Prostate gland (tissue), 2 donors: Measurements from ENCODE around the gene DHX35. TPM values are rescaled to one million over a fixed set of nuclear protein-coding genes. Genes with fewer than 3 reads are reported as not detected.

ENCODE experiments used
- DNase-seq: peaks from one replicate; pipeline ENCODE4 v3.0.0-alpha.2; 2019; ENCODE audit warnings: low spot score
- H3K27ac ChIP-seq, 2 donors: fragments of 200-600 bp; sonication (generic); 2 replicates each; pipeline ENCODE4 v1.5.1; 2017 to 2019
- H3K27me3 ChIP-seq: fragments of 200-600 bp; sonication (generic); replicated peaks from 2 replicates; pipeline ENCODE4 v1.5.1; 2019; ENCODE audit not compliant: insufficient read depth
- H3K36me3 ChIP-seq, 2 donors: fragments of 200-600 bp; sonication (generic); 1 replicate in 1 of 2; 2 replicates in 1 of 2; pipeline versions ENCODE4 v1.5.1 to v1.8.1; 2017 to 2019
- H3K4me1 ChIP-seq: fragments of 200-600 bp; sonication (generic); replicated peaks from 2 replicates; pipeline ENCODE4 v1.5.1; 2019
- H3K4me3 ChIP-seq, 2 donors: fragments of 200-600 bp; sonication (generic); 2 replicates each; pipeline ENCODE4 v1.5.1; 2017 to 2019
- H3K9me3 ChIP-seq: fragments of 200-600 bp; sonication (generic); 2 replicates; pipeline ENCODE4 v1.5.1; 2017
- CTCF ChIP-seq, 4 experiments: fragments of 200-600 bp in 2 of 4; fragments of 450-650 bp in 2 of 4; sonication (generic) in 2 of 4; IDR thresholded peaks; 1 replicate in 3 of 4; 2 replicates in 1 of 4; pipeline ENCODE4 v1.5.1; 2016 to 2019; ENCODE audit warnings: antibody characterized with exemption in 4 of 4, mild to moderate bottlenecking in 2 of 4, moderate library complexity in 2 of 4
- POLR2A ChIP-seq: fragments of 450-650 bp; IDR thresholded peaks from one replicate; pipeline ENCODE4 v1.6.1; 2016; ENCODE audit warnings: antibody characterized with exemption, mild to moderate bottlenecking
- POLR2AphosphoS5 ChIP-seq: sonication (generic); formaldehyde crosslinking; IDR thresholded peaks from one replicate; pipeline ENCODE4 v1.6.1; 2017; ENCODE audit warnings: antibody characterized with exemption
- WGBS: methylation state at CpG from one replicate; pipeline ENCODE4 v1.1.5; 2018; 5-methylcytosine and 5-hydroxymethylcytosine counted together
- intact Hi-C: fragments of 100-400 bp; cut with DNase I; formaldehyde crosslinking; loops from one replicate; pipeline ENCODE4 v1.14.2; 2022
- total RNA-seq, 2 donors: library from RNA; depleted of rRNA; stranded (reverse); fragments of >200 nt; gene quantifications; one replicate each; pipeline ENCODE4 v1.1.0, GENCODE V29; 2016

The DHX35 gene
- total RNA-seq, 2 donors from 2014 or later = 12.8 to 15.6 TPM

- intact Hi-C loops = no loop called here
- Histone ChIP-seq H3K27ac (no peak overlapping the region), H3K36me3 (peaks cover 0 to 5% of the 10 kb centered on the region in 2 donors), H3K4me3 (no peak overlapping the region), H3K4me1 (no peaks in the 10 kb centered on the region), H3K27me3 (no peaks in the 10 kb centered on the region), H3K9me3 (no peaks in the 10 kb centered on the region)
- 91% methylated on average over 3 of the region's 3 CpGs for WGBS
- TF ChIP-seq POLR2AphosphoS5 (no peak), CTCF (IDR thresholded peaks at IDR 0.05) (no peak), POLR2A (no peak)
- no peak for DNase-seq
Observed at GRCh38 chr20:39039261-39039660, 77.1 kb downstream of the DHX35 start.

- H3K36me3 ChIP-seq = peaks cover 0 to 5% of the 10 kb centered on the region in 2 donors
- no peaks in the 10 kb centered on the region for H3K9me3 ChIP-seq
- 89% methylated on average over 6 of the region's 6 CpGs for WGBS
- no peak overlapping the region for H3K27ac ChIP-seq
- intact Hi-C loops = loop anchor here (5.0 to 10.0 kb wide), 2 partner anchors 53 to 395 kb away; no protein-coding TSS in a partner anchor
- TF ChIP-seq CTCF (IDR thresholded peaks at IDR 0.05) = no peak
- no peaks in the 10 kb centered on the region for H3K27me3 ChIP-seq
- H3K4me3 ChIP-seq = no peak overlapping the region
- no peaks in the 10 kb centered on the region for H3K4me1 ChIP-seq
- DNase-seq = no peak
Observed at GRCh38 chr20:39040116-39040515, 78.0 kb downstream of the DHX35 start.

- Histone ChIP-seq H3K27me3 (no peaks in the 10 kb centered on the region), H3K4me3 (no peak overlapping the region), H3K36me3 (peaks cover 0 to 5% of the 10 kb centered on the region in 2 donors), H3K27ac (no peak overlapping the region), H3K9me3 (no peaks in the 10 kb centered on the region), H3K4me1 (no peaks in the 10 kb centered on the region)
- intact Hi-C loops = loop anchor here (5.0 to 10.0 kb wide), 2 partner anchors 54 to 396 kb away; no protein-coding TSS in a partner anchor
- DNase-seq = no peak
- 89% methylated on average over 7 of the region's 7 CpGs for WGBS
- TF ChIP-seq CTCF (IDR thresholded peaks at IDR 0.05) (no peak), POLR2A (no peak), POLR2AphosphoS5 (no peak)
Observed at GRCh38 chr20:39041067-39041466, 78.9 kb downstream of the DHX35 start.

- H3K4me3 ChIP-seq = no peak overlapping the region
- peaks cover 0 to 5% of the 10 kb centered on the region in 2 donors for H3K36me3 ChIP-seq
- no peak for DNase-seq
- peak overlapping the region in 1 of 2 donors; percentile 0 for H3K27ac ChIP-seq
- no peaks in the 10 kb centered on the region for H3K9me3 ChIP-seq
- H3K4me1 ChIP-seq = no peaks in the 10 kb centered on the region
- H3K27me3 ChIP-seq = no peaks in the 10 kb centered on the region
- TF ChIP-seq POLR2A (no peak), CTCF (IDR thresholded peaks at IDR 0.05) (no peak), POLR2AphosphoS5 (no peak)
- intact Hi-C loops = loop anchor here (5.0 to 10.0 kb wide), 2 partner anchors 55 to 398 kb away; no protein-coding TSS in a partner anchor
- WGBS = 67% methylated on average over 15 of the region's 15 CpGs
Observed at GRCh38 chr20:39042279-39043150, 80.4 kb downstream of the DHX35 start.
